Erythroblast (primary cell): Measurements from ENCODE around the gene CACNA2D2.

Experiments used
- GATA1 ChIP-seq: IDR thresholded peaks from 2 replicates; pipeline ENCODE4 v1.6.1; 2011; ENCODE audit warnings: low read depth, mild to moderate bottlenecking, control low read depth, low read length, moderate library complexity
- POLR2A ChIP-seq: IDR thresholded peaks from 2 replicates; pipeline ENCODE4 v1.6.1; 2011; ENCODE audit warnings: mild to moderate bottlenecking, low read length

GRCh38 chr3:50389414-50389767 is 114.0 kb downstream of the CACNA2D2 start:
- TF ChIP-seq POLR2A, result no peak
- no peak for TF ChIP-seq GATA1
